ENCODE measurements around the gene OR8G5.

- TF ChIP-seq ATF3 (IDR thresholded peaks at IDR 0.05) (no peak), TAF1 (conservative IDR thresholded peaks at IDR 0.05) (no peak), RAD21 (IDR thresholded peaks at IDR 0.05) (no peak), SP1 (IDR thresholded peaks at IDR 0.05) (no peak), JUND (IDR thresholded peaks at IDR 0.05) (no peak), RXRA (IDR thresholded peaks at IDR 0.05) (no peak), YY1 (IDR thresholded peaks at IDR 0.05) (no peak), GABPA (IDR thresholded peaks at IDR 0.05 in 1 of 2, conservative IDR thresholded peaks at IDR 0.05 in 1 of 2) (no peak), EGR1 (IDR thresholded peaks at IDR 0.05; ENCODE audit: low read depth in 2 of 2) (no peak)
- TF ChIP-seq, protein P1, sequence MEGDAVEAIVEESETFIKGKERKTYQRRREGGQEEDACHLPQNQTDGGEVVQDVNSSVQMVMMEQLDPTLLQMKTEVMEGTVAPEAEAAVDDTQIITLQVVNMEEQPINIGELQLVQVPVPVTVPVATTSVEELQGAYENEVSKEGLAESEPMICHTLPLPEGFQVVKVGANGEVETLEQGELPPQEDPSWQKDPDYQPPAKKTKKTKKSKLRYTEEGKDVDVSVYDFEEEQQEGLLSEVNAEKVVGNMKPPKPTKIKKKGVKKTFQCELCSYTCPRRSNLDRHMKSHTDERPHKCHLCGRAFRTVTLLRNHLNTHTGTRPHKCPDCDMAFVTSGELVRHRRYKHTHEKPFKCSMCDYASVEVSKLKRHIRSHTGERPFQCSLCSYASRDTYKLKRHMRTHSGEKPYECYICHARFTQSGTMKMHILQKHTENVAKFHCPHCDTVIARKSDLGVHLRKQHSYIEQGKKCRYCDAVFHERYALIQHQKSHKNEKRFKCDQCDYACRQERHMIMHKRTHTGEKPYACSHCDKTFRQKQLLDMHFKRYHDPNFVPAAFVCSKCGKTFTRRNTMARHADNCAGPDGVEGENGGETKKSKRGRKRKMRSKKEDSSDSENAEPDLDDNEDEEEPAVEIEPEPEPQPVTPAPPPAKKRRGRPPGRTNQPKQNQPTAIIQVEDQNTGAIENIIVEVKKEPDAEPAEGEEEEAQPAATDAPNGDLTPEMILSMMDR (IDR thresholded peaks at IDR 0.05; ENCODE audit: low read depth, low read length, missing input control) = no peak
- TF ChIP-seq, protein P2, sequence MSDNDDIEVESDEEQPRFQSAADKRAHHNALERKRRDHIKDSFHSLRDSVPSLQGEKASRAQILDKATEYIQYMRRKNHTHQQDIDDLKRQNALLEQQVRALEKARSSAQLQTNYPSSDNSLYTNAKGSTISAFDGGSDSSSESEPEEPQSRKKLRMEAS (IDR thresholded peaks at IDR 0.05) = no peak
Observed at GRCh38 chr11:124240621-124241397, 15.4 kb upstream of the OR8G5 start, which contains the start of gene OR8G1.
